ENCODE results near the gene FGFR4.

FGFR4 gene

DNA sequence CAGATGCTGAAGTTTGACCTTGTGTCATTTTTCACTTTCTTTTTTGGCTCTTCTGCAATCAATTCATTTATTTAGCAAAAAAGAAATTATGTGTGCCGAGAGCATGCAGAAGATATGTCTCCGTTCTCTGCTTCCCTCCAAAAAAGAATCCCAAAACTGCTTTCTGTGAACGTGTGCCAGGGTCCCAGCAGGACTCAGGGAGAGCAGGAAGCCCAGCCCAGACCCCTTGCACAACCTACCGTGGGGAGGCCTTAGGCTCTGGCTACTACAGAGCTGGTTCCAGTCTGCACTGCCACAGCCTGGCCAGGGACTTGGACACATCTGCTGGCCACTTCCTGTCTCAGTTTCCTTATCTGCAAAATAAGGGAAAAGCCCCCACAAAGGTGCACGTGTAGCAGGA, 2.4 kb downstream of the FGFR4 start:
- H3K36me3 ChIP-seq = no peaks in the 10 kb centered on the region
- no peak overlapping the region for H3K4me3 ChIP-seq
- peak overlapping the region; percentile 43 to 85 (median 75) for H3K4me2 ChIP-seq
- no peak overlapping the region for H3K27ac ChIP-seq
- H3K9me3 ChIP-seq (replicated peaks in 1 of 11) = no peaks in the 10 kb centered on the region
- peaks cover 0 to 36% (median 0%) of the 10 kb centered on the region in 11 experiments; a peak in 4 of 22 replicates for H4K20me1 ChIP-seq
- peaks cover 0 to 8% (median 0%) of the 10 kb centered on the region in 11 experiments; a peak in 3 of 22 replicates for H3K27me3 ChIP-seq
- TF ChIP-seq Cebpa-rat (IDR thresholded peaks at IDR 0.05) = no peak
- H3K9ac ChIP-seq = peak overlapping the region in 7 of 11 experiments; percentile 6 to 54 (median 24); a peak in 5 of 22 replicates
- peaks cover 15 to 56% (median 51%) of the 10 kb centered on the region in 10 experiments for H3K4me1 ChIP-seq

GRCh38 chr5:177089825-177090641, 3.3 kb downstream of the FGFR4 start:
- H3K4me3 ChIP-seq = no peak overlapping the region
- no peaks in the 10 kb centered on the region for H3K36me3 ChIP-seq
- H3K9ac ChIP-seq = peak overlapping the region in 5 of 11 experiments; percentile 6 to 54 (median 20); a peak in 6 of 22 replicates
- no peak for TF ChIP-seq Cebpa-rat (IDR thresholded peaks at IDR 0.05)
- H3K27me3 ChIP-seq = peaks cover 0 to 8% (median 0%) of the 10 kb centered on the region in 11 experiments; a peak in 3 of 22 replicates
- H3K27ac ChIP-seq = no peak overlapping the region
- H3K9me3 ChIP-seq (replicated peaks in 1 of 11) = no peaks in the 10 kb centered on the region
- H4K20me1 ChIP-seq = peaks cover 0 to 36% (median 0%) of the 10 kb centered on the region in 11 experiments; a peak in 4 of 22 replicates
- peak overlapping the region; percentile 43 to 85 (median 75) for H3K4me2 ChIP-seq
- H3K4me1 ChIP-seq = peaks cover 15 to 57% (median 52%) of the 10 kb centered on the region in 10 experiments

GRCh38 chr5:177090813-177091212, 4.1 kb downstream of the FGFR4 start:
- Histone ChIP-seq H3K27me3 (peaks cover 0 to 8% (median 0%) of the 10 kb centered on the region in 11 experiments; a peak in 3 of 22 replicates), H3K27ac (no peak overlapping the region), H3K9ac (no peak overlapping the region), H4K20me1 (peaks cover 0 to 38% (median 0%) of the 10 kb centered on the region in 11 experiments; a peak in 4 of 22 replicates), H3K9me3 (replicated peaks in 1 of 11) (no peaks in the 10 kb centered on the region), H3K4me2 (no peak overlapping the region), H3K4me3 (no peak overlapping the region), H3K36me3 (no peaks in the 10 kb centered on the region), H3K4me1 (peaks cover 15 to 55% (median 49%) of the 10 kb centered on the region in 10 experiments)
- TF ChIP-seq Cebpa-rat (IDR thresholded peaks at IDR 0.05) = no peak

DNA sequence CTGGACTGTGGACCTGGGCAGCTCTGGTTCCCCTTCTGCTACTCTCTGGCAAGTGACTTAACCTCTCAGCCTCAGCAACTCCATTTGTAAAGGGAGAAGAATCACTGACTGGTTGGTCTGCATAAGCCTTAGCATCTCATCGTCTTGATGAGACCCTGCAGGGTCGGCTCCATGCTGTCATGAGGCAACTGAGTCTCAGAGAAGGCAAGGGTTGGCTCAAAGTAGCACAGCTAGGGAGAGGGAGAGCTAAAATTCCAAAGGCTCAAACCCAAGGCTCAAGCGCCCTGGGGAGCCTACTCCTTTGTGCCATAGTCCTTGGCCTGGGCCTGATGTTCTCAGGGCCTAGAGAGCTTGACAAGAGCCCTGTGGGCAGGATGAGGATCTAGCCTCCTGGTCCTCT, 4.5 kb downstream of the FGFR4 start:
- H3K36me3 ChIP-seq = no peaks in the 10 kb centered on the region
- H3K27ac ChIP-seq = no peak overlapping the region
- no peaks in the 10 kb centered on the region for H3K9me3 ChIP-seq (replicated peaks in 1 of 11)
- H3K9ac ChIP-seq = no peak overlapping the region
- peaks cover 0 to 35% (median 0%) of the 10 kb centered on the region in 11 experiments; a peak in 4 of 22 replicates for H4K20me1 ChIP-seq
- peaks cover 0 to 8% (median 0%) of the 10 kb centered on the region in 11 experiments; a peak in 3 of 22 replicates for H3K27me3 ChIP-seq
- H3K4me1 ChIP-seq = peaks cover 15 to 51% (median 45%) of the 10 kb centered on the region in 10 experiments
- no peak for TF ChIP-seq Cebpa-rat (IDR thresholded peaks at IDR 0.05)
- H3K4me2 ChIP-seq = no peak overlapping the region
- no peak overlapping the region for H3K4me3 ChIP-seq

- H3K27ac ChIP-seq = no peak overlapping the region
- H3K27me3 ChIP-seq = peaks cover 0 to 4% (median 0%) of the 10 kb centered on the region in 11 experiments; a peak in 2 of 22 replicates
- H3K4me2 ChIP-seq = no peak overlapping the region
- H3K4me1 ChIP-seq = peaks cover 15 to 42% (median 36%) of the 10 kb centered on the region in 10 experiments
- no peak for TF ChIP-seq Cebpa-rat (IDR thresholded peaks at IDR 0.05)
- peaks cover 0 to 34% (median 0%) of the 10 kb centered on the region in 11 experiments; a peak in 3 of 22 replicates for H4K20me1 ChIP-seq
- H3K4me3 ChIP-seq = no peak overlapping the region
- no peaks in the 10 kb centered on the region for H3K36me3 ChIP-seq
- H3K9ac ChIP-seq = no peak overlapping the region
- no peaks in the 10 kb centered on the region for H3K9me3 ChIP-seq (replicated peaks in 1 of 11)
These were observed 5.7 kb downstream of the FGFR4 start for GRCh38 chr5:177092178-177093081.

DNA sequence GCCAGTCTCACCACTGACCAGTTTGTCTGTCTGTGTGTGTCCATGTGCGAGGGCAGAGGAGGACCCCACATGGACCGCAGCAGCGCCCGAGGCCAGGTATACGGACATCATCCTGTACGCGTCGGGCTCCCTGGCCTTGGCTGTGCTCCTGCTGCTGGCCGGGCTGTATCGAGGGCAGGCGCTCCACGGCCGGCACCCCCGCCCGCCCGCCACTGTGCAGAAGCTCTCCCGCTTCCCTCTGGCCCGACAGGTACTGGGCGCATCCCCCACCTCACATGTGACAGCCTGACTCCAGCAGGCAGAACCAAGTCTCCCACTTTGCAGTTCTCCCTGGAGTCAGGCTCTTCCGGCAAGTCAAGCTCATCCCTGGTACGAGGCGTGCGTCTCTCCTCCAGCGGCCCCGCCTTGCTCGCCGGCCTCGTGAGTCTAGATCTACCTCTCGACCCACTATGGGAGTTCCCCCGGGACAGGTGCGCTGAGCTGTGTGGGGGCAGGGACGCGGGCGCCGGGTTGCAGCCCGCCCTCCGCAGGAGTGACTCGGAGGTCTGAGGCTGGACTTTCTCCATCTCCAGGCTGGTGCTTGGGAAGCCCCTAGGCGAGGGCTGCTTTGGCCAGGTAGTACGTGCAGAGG, 6.5 kb downstream of the FGFR4 start:
- Histone ChIP-seq H3K4me3 (no peak overlapping the region), H3K36me3 (no peaks in the 10 kb centered on the region), H3K4me1 (peaks cover 15 to 44% (median 39%) of the 10 kb centered on the region in 10 experiments), H4K20me1 (peaks cover 0 to 34% (median 0%) of the 10 kb centered on the region in 11 experiments; a peak in 3 of 22 replicates), H3K9ac (no peak overlapping the region), H3K27me3 (no peaks in the 10 kb centered on the region), H3K4me2 (no peak overlapping the region), H3K9me3 (replicated peaks in 1 of 11) (no peaks in the 10 kb centered on the region), H3K27ac (no peak overlapping the region)
- TF ChIP-seq Cebpa-rat (IDR thresholded peaks at IDR 0.05) = no peak

DNA sequence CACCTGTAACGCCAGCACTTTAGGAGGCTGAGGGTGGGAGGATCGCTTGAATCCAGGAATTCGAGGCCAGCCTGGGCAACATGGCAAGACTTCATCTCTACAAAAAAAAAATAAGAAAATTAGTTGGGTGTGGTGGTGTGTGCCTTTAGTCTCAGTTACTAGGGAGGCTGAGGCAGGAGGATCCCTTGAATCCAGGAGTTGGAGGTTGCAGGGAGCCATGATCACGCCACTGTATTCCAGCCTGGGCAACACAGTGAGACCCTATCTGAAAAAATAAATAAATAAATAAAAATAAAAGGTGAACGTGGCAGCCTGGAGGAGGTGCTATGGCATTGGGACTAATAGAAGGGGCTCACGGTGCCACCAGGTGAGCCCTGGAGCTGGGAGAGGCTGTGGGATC, 7.1 kb downstream of the FGFR4 start:
- Histone ChIP-seq H3K4me1 (peaks cover 12 to 44% (median 40%) of the 10 kb centered on the region in 10 experiments), H4K20me1 (peaks cover 0 to 34% (median 0%) of the 10 kb centered on the region in 11 experiments; a peak in 3 of 22 replicates), H3K9me3 (replicated peaks in 1 of 11) (no peaks in the 10 kb centered on the region), H3K4me3 (no peak overlapping the region), H3K36me3 (no peaks in the 10 kb centered on the region), H3K4me2 (no peak overlapping the region), H3K9ac (no peak overlapping the region), H3K27me3 (no peaks in the 10 kb centered on the region; a peak in 1 of 22 replicates), H3K27ac (no peak overlapping the region)
- no peak for TF ChIP-seq Cebpa-rat (IDR thresholded peaks at IDR 0.05)
